Measurements from ENCODE around the gene FATE1.

FATE1 gene

DNA sequence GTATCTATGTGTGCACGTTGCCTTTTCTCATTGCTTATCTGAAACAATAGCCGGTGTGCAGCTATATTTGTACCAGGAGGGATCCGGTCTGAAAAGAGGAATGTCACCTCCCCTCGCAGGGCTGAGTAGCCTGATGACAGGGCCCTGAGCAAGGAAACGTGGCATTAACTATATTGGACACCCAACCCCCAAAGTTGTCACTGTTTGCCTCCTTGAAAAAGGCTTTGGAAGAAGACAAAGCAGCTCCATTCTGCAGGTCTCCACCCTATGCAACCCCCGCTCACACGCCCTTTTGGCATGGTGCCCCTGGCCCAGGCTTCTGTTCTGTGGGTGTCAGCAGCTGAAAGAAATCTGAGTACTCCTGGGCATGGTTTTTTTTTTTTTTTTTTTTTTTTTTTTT lies 12.3 kb upstream of the FATE1 start:
- DNase-seq (ENCODE audit: low read depth in 4 of 4, low spot score in 1 of 4): no peak

- DNase-seq (ENCODE audit: low read depth in 4 of 4, low spot score in 1 of 4): no peak
These were observed 11.7 kb upstream of the FATE1 start for GRCh38 chrX:151704041-151704663.

DNA sequence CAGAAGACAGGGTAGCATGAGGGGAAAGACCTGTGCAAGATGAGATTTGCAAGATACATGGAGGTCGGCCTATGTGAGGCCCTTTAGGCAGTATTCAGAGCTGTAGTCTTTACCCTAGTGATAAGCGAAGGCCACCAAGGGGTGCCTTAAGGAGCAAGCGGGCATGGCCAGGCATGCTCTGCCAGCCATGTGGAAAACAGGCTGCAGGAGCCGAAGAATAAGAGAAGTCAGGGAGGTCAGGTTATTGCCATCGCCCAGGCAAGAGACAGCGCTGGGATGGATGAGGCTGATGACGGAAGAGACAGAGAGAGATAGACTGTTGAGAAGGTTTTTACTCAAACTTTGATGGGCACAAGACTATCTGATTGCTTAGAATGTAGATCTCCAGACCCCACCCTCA lies 7.0 kb upstream of the FATE1 start:
- DNase-seq (ENCODE audit: low read depth in 4 of 4, low spot score in 1 of 4): no peak

GRCh38 chrX:151710457-151710856 lies 5.4 kb upstream of the FATE1 start:
- DNase-seq (ENCODE audit: low read depth in 4 of 4, low spot score in 1 of 4): no peak

DNA sequence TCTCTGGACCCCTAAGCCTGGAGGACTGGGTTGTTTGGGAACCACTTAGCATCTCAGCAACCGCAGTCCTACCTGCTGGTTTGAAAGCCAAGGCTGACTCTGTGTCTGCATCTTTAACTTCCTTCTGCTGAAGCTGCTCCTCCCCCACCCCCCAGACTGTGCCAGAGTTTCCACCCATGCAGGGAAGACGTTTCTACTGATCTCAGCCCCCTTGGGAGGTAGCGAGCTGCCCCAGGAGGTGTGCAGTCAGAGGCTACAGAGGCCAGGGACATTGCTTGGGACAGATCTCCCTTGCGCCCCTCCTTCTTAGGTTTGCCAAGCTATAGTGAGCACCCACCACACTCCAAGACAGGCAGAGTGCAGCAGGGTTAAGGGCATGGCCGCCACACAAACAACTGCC lies 4.7 kb upstream of the FATE1 start:
- no peak for DNase-seq (ENCODE audit: low read depth in 4 of 4, low spot score in 1 of 4)

GRCh38 chrX:151711787-151712186 lies 4.0 kb upstream of the FATE1 start:
- no peak for DNase-seq (ENCODE audit: low read depth in 4 of 4, low spot score in 1 of 4)

- DNase-seq (ENCODE audit: low read depth in 4 of 4, low spot score in 1 of 4): no peak
These were observed 3.6 kb upstream of the FATE1 start for GRCh38 chrX:151712253-151712652.

DNA sequence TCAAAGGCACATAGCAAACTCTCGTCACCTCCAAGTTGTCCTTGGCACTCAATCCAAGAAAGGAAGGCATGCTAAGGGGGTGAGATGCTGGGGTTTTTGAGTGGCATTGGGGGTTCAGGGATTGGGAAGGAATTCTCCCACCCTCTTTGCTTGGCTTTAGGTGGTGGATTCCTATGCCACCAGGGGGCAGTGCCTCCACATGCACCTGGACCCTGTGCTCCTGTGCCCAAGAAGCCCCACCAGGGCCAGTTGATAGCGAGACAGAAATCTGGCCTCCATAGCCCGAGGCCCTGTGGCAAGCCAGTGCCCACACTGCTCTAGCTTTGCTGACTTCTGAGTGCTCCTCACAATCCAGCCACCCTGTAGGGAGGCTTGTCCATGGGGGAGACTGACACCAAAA lies 2.0 kb upstream of the FATE1 start:
- DNase-seq (ENCODE audit: low read depth in 4 of 4, low spot score in 1 of 4): no peak

GRCh38 chrX:151714362-151714761 lies 1.5 kb upstream of the FATE1 start:
- DNase-seq (ENCODE audit: low read depth in 4 of 4, low spot score in 1 of 4): no peak

DNA sequence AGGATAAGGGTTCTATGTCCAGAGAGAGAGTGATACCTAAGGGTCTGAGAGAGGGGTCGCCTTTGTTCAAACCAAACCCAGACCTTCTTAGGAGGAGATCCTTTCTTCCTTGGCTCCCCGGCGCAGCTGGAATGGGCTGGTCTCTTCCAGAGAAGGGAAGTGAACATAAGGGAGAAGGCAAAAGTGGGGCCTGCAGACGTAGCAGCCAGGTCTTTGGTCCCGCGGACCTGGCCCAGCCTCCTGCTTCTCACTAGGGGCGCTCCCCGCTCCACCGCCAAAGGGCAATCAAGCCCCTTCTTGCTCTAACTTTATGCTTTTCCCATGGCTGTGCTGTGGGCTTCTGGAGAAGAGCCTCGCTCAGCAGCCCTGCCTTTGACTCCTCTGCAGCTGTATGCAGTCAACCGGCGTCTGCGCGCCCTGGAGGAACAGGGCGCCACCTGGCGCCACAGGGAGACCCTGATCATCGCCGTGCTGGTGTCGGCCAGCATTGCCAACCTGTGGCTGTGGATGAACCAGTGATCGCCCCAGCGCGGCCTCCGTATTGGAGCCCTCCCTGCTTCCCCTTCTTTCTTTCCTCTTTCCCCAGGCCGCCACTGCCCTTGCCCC lies 6.5 kb downstream of the FATE1 start:
- no peak for DNase-seq (ENCODE audit: low read depth in 4 of 4, low spot score in 1 of 4)

- no peak for DNase-seq (ENCODE audit: low read depth in 4 of 4, low spot score in 1 of 4)
These were observed 7.4 kb downstream of the FATE1 start for GRCh38 chrX:151723156-151723760.

DNA sequence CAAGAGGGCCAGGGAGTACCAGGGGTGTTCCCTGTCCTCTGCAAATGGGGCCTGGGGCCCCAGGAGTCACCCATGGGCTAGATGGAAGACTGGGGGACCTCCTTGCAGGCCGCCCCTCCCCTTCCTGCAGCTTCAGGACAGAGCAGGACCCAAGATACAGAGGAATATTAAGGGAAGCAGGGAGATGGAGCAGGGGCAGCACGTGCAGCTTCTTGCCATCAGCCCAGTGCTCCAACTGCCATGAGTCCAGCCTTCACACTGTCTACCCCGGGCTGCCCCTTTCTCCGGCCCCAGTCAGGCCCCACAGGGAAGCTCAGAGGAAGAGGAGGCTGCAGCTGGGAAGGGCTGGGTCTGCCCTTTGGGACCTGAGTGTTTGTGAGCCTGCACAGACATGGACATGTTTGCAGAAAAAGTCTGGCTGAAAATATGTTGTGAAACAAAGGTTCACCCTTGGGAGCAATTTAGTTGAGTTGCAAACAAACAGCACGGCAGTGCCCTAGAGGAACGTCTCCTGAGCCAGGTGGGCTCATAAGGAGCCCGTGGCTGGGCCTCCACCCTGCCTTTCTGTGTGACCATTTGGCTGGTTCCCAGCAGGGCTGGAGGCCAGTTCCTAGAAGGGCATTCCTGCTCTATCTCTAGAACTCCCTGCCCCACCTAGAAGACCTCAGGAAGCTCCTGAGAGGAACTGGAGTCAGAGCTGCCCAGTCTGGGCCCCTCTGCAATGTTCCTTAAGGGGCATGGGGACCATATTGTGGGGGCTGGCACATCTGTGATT lies 8.9 kb downstream of the FATE1 start:
- DNase-seq (ENCODE audit: low read depth in 4 of 4, low spot score in 1 of 4): no peak

- DNase-seq (ENCODE audit: low read depth in 4 of 4, low spot score in 1 of 4): no peak
These were observed 9.4 kb downstream of the FATE1 start for GRCh38 chrX:151725338-151725614.

- DNase-seq (ENCODE audit: low read depth in 4 of 4, low spot score in 1 of 4): no peak
These were observed 10.9 kb downstream of the FATE1 start for GRCh38 chrX:151726751-151727150.

DNA sequence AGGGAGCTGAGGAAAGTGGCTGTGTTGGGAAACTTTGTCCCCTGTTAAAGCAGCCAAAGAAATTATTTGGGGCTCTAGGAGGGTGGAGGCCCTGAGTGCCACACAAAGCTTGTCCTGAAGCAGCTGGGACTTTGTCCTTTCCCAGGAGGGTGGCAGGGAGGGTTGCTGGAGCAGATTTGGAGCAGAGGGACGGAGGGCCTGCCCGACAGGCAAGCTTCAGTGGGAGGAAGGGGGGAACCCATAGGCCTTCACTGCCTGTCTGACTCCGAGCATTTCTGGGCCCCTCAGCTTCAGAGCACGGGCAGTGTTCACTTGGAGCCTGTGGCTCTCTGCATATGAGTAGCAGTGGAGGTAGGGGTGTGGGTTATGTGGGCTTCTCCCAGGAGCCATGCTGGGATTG lies 11.5 kb downstream of the FATE1 start:
- no peak for DNase-seq (ENCODE audit: low read depth in 4 of 4, low spot score in 1 of 4)

DNA sequence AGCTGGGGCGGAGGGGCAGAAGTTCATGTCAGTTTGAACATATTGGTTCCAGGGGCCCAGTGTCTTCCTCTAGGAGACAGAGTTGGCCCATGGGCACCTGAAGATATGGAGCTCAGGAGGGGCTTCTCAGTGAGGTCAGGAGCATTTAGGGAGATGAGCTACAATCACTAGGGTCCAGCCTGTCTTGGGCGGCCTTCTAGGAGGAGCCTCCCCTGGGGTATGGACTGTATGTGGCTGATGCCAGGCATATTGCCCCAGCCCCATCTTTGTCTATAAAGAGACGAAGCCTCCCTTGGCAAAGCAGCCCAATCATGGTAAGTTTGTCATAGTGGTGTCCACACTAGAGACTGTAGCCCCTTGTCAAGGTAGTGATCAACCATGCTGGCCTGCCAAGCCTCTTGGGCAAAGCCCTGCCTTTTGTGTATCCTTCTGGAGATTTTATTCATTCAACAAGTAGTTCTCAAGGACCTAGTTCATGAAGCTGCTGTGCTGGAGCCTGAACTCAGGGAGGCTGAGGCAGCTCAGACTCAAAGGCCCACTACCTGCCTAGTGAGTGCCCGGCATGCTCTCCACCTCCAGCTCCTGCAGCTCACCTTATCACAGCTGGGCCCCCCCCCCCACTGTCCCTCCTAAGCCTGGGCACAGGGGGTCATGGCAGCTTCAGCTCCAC lies 13.4 kb downstream of the FATE1 start:
- no peak for DNase-seq (ENCODE audit: low read depth in 4 of 4, low spot score in 1 of 4)

GRCh38 chrX:151734446-151734845 lies 18.6 kb downstream of the FATE1 start, which contains the start of gene CNGA2:
Gene CNGA2, plus strand, starts transcription at chrX:151734746. Its CDS starts 3,738 bp downstream, at chrX:151738484.
- DNase-seq (ENCODE audit: low read depth in 4 of 4, low spot score in 1 of 4): no peak

DNA sequence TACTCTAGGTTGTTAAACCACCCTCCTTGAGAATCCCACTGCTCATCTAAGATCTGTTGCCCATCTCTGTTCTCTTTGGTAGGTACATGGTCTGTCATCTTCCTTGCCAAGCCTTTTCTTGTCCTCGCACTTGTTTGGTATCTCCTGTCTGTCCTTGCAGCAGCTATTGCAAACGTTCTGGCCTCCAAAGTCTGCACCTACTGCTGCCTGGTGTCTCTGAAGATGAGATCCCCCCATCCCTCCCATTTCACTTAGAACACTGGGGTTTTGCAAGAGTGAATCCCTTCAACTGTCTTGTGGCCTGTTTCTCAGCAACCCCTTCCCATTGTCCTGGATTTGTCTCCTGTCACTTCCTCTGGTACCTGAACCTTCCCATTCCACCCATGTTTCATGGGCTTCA lies 19.4 kb downstream of the FATE1 start:
- no peak for DNase-seq (ENCODE audit: low read depth in 4 of 4, low spot score in 1 of 4)

- no peak for DNase-seq (ENCODE audit: low read depth in 4 of 4, low spot score in 1 of 4)
These were observed 20.9 kb downstream of the FATE1 start for GRCh38 chrX:151736685-151737084.

- DNase-seq (ENCODE audit: low read depth in 4 of 4, low spot score in 1 of 4): no peak
These were observed 21.7 kb downstream of the FATE1 start for GRCh38 chrX:151737494-151737893.

DNA sequence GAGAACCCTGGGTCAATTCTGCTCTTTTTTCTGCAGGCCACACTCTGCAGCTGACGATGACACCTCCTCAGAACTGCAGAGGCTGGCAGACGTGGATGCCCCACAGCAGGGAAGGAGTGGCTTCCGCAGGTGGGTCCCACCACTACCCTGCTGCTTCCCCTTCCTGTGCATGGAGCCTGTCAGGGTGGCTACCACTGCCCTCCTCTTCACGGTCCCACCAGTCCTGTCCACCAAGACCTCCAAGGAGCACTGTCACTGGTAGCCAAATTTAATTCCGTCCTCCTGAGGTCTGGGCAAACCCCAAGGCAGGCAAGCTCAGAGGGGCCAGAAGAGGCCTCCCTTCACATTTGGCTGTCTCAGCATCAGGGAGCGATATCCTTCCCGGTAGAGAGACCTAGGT lies 22.9 kb downstream of the FATE1 start:
- no peak for DNase-seq (ENCODE audit: low read depth in 4 of 4, low spot score in 1 of 4)

DNA sequence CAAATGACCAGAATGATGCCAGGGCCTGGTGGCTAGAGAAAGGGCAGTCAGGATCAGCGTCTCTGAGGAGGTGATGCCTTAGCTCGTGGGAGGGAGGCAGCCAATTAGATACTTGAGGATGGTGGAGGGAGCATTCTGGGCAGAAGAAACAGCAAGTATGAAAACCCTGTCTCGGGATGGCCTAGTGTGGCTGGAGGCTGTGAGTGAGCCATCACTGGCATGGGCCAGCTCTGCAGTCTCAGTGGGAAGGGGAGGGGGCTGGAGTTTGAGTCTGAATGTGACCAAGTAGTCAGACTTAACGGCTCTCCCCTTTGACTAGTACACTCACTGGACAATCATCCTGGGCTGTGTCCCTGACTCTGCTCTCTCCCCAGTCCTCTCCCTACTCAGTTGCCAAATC lies 25.8 kb downstream of the FATE1 start:
- no peak for DNase-seq (ENCODE audit: low read depth in 4 of 4, low spot score in 1 of 4)
